Limb (tissue), 2 donors: ENCODE results near the gene SOD1.
"Not testable (repeated sequence)": the region's sequence is repeated elsewhere in the genome, so short reads cannot be mapped to it uniquely, and the experiment has no call there.

Source experiments
- DNase-seq, 2 donors: peaks; one replicate each; pipeline ENCODE4 v3.0.0-alpha.2; 2016; ENCODE audit errors: extremely low spot score in 2 of 2

SOD1 gene

GRCh38 chr21:31659536-31660258 is at the start of gene SOD1:
SOD1 (plus strand) TSS chr21:31659693; CDS start chr21:31659770, 77 bp downstream.
- DNase-seq: peak; percentile 94 to 96

GRCh38 chr21:31611445-31611844 is 48.0 kb upstream of the SOD1 start:
- DNase-seq: no peak

GRCh38 chr21:31612894-31613785 is 46.4 kb upstream of the SOD1 start:
- no peak for DNase-seq

GRCh38 chr21:31614705-31615104 is 44.8 kb upstream of the SOD1 start:
- DNase-seq: no peak

GRCh38 chr21:31616216-31616615 is 43.3 kb upstream of the SOD1 start:
- no peak for DNase-seq

- no peak for DNase-seq
These were observed 40.6 kb upstream of the SOD1 start for GRCh38 chr21:31618696-31619430.

- DNase-seq: no peak
These were observed 37.1 kb upstream of the SOD1 start for GRCh38 chr21:31622397-31622796.

GRCh38 chr21:31623664-31624063 is 35.8 kb upstream of the SOD1 start:
- DNase-seq: no peak

GRCh38 chr21:31624181-31624580 is 35.3 kb upstream of the SOD1 start:
- DNase-seq: no peak

GRCh38 chr21:31624961-31625491 is 34.5 kb upstream of the SOD1 start:
- no peak for DNase-seq

GRCh38 chr21:31629972-31630711 is 29.4 kb upstream of the SOD1 start:
- DNase-seq: no peak

- not testable (repeated sequence) for DNase-seq
These were observed 27.6 kb upstream of the SOD1 start for GRCh38 chr21:31631881-31632280.

GRCh38 chr21:31634993-31635392 is 24.5 kb upstream of the SOD1 start:
- DNase-seq: no peak

- no peak for DNase-seq
These were observed 22.6 kb upstream of the SOD1 start for GRCh38 chr21:31636874-31637273.

- DNase-seq: no peak
These were observed 18.0 kb upstream of the SOD1 start for GRCh38 chr21:31641416-31641922.

GRCh38 chr21:31644643-31645042 is 14.8 kb upstream of the SOD1 start:
- DNase-seq: no peak

- no peak for DNase-seq
These were observed 11.8 kb upstream of the SOD1 start for GRCh38 chr21:31647650-31648049.

GRCh38 chr21:31650930-31651329 is 8.6 kb upstream of the SOD1 start:
- no peak for DNase-seq

GRCh38 chr21:31651491-31651890 is 8.0 kb upstream of the SOD1 start:
- not testable (repeated sequence) for DNase-seq

- DNase-seq: no peak
These were observed 5.2 kb upstream of the SOD1 start for GRCh38 chr21:31654340-31654739.
